Tibial nerve (tissue), 4 donors: ENCODE data around the gene DUSP7. TPM values are rescaled to one million over a fixed set of nuclear protein-coding genes. Genes with fewer than 3 reads are reported as not detected.

Experiments used
- DNase-seq, 2 donors: peaks; one replicate each; pipeline ENCODE4 v3.0.0-alpha.2; 2019; ENCODE audit warnings: low spot score in 2 of 2
- H3K27ac ChIP-seq, 4 donors: fragments of 200-600 bp; sonication (generic) in 3 of 4; one replicate each; pipeline ENCODE4 v1.5.1; 2017 to 2019; ENCODE audit warnings: mild to moderate bottlenecking in 1 of 4
- H3K27me3 ChIP-seq, 2 donors: fragments of 200-600 bp; sonication (generic) in 1 of 2; one replicate each; pipeline versions ENCODE4 v1.5.1 to v1.6.0; 2017 to 2019
- H3K36me3 ChIP-seq, 3 donors: fragments of 200-600 bp; sonication (generic); one replicate each; pipeline ENCODE4 v1.5.1; 2018 to 2019
- H3K4me1 ChIP-seq, 4 donors: fragments of 200-600 bp; sonication (generic) in 3 of 4; one replicate each; pipeline ENCODE4 v1.5.1; 2017 to 2019
- H3K4me3 ChIP-seq, 4 donors: fragments of 200-600 bp; sonication (generic) in 3 of 4; one replicate each; pipeline ENCODE4 v1.5.1; 2017 to 2019; ENCODE audit warnings: mild to moderate bottlenecking in 1 of 4, moderate library complexity in 1 of 4
- H3K9me3 ChIP-seq, 4 donors: fragments of 200-600 bp; sonication (generic) in 3 of 4; one replicate each; pipeline ENCODE4 v1.5.1; 2017 to 2019
- CTCF ChIP-seq, 5 experiments: fragments of 200-600 bp in 3 of 5; fragments of 450-650 bp in 2 of 5; sonication (generic) in 3 of 5; IDR thresholded peaks; one replicate each; pipeline ENCODE4 v1.5.1; 2016 to 2019; ENCODE audit warnings: antibody characterized with exemption in 5 of 5, mild to moderate bottlenecking in 3 of 5, moderate library complexity in 2 of 5
- EP300 ChIP-seq, 2 donors: sonication (generic); formaldehyde crosslinking; IDR thresholded peaks; one replicate each; pipeline ENCODE4 v1.6.1; 2017; ENCODE audit warnings: antibody characterized with exemption in 2 of 2, mild to moderate bottlenecking in 1 of 2
- POLR2A ChIP-seq, 2 donors: fragments of 450-650 bp; IDR thresholded peaks; one replicate each; pipeline ENCODE4 v1.6.1; 2017; ENCODE audit warnings: antibody characterized with exemption in 2 of 2, mild to moderate bottlenecking in 2 of 2, moderate library complexity in 2 of 2
- WGBS, 2 donors: methylation state at CpG; one replicate each; pipeline ENCODE4 v1.1.5; 2018; 5-methylcytosine and 5-hydroxymethylcytosine counted together
- total RNA-seq, 4 donors: library from RNA; depleted of rRNA; stranded (reverse); fragments of >200 nt; gene quantifications; one replicate each; pipeline ENCODE4 v1.1.0, GENCODE V29; 2016

Gene DUSP7
- total RNA-seq, 4 donors from 2014 or later: 8.1 to 15.0 (median 11.5) TPM

- DNase-seq: no peak
- peak overlapping the region; percentile 78 to 97 (median 88) for H3K27ac ChIP-seq
- H3K4me3 ChIP-seq: no peak overlapping the region
- 67 to 74% methylated on average over 4 of the region's 4 CpGs for WGBS, 2 donors
- no peaks in the 10 kb centered on the region for H3K9me3 ChIP-seq
- no peak for TF ChIP-seq CTCF (IDR thresholded peaks at IDR 0.05)
- TF ChIP-seq POLR2A (IDR thresholded peaks at IDR 0.05): no peak
- no peak for TF ChIP-seq EP300 (IDR thresholded peaks at IDR 0.05)
- H3K36me3 ChIP-seq: no peaks in the 10 kb centered on the region
- peaks cover 0 to 58% (median 38%) of the 10 kb centered on the region in 4 donors for H3K4me1 ChIP-seq
- no peaks in the 10 kb centered on the region for H3K27me3 ChIP-seq
These were observed 16.9 kb downstream of the DUSP7 start for GRCh38 chr3:52039426-52039825.

GRCh38 chr3:52038227-52038626, 18.1 kb downstream of the DUSP7 start:
- Histone ChIP-seq H3K27ac (peak overlapping the region; percentile 78 to 97 (median 88)), H3K27me3 (no peaks in the 10 kb centered on the region), H3K9me3 (no peaks in the 10 kb centered on the region), H3K36me3 (no peaks in the 10 kb centered on the region), H3K4me1 (peaks cover 0 to 52% (median 38%) of the 10 kb centered on the region in 4 donors), H3K4me3 (no peak overlapping the region)
- no peak for DNase-seq
- 71 to 89% methylated on average over 4 to 6 of the region's 6 CpGs for WGBS, 2 donors
- no peak for TF ChIP-seq POLR2A (IDR thresholded peaks at IDR 0.05)
- no peak for TF ChIP-seq EP300 (IDR thresholded peaks at IDR 0.05)
- TF ChIP-seq CTCF (IDR thresholded peaks at IDR 0.05): no peak

GRCh38 chr3:52037291-52037690, 19.1 kb downstream of the DUSP7 start:
- peak overlapping the region in 2 of 4 donors; percentile 88 to 97 for H3K27ac ChIP-seq
- TF ChIP-seq POLR2A (IDR thresholded peaks at IDR 0.05) (no peak), CTCF (IDR thresholded peaks at IDR 0.05) (no peak), EP300 (IDR thresholded peaks at IDR 0.05) (no peak)
- WGBS, 2 donors: 88 to 95% methylated on average over 4 of the region's 4 CpGs

GRCh38 chr3:52036829-52037228, 19.5 kb downstream of the DUSP7 start:
- DNase-seq: no peak
- Histone ChIP-seq H3K9me3 (no peaks in the 10 kb centered on the region), H3K27ac (peak overlapping the region in 1 of 4 donors; percentile 9), H3K4me1 (peaks cover 0 to 49% (median 37%) of the 10 kb centered on the region in 4 donors), H3K27me3 (no peaks in the 10 kb centered on the region), H3K4me3 (no peak overlapping the region), H3K36me3 (no peaks in the 10 kb centered on the region)
- WGBS, 2 donors: 61 to 70% methylated on average over 5 of the region's 5 CpGs
- no peak for TF ChIP-seq CTCF (IDR thresholded peaks at IDR 0.05)
- TF ChIP-seq POLR2A (IDR thresholded peaks at IDR 0.05): no peak
- TF ChIP-seq EP300 (IDR thresholded peaks at IDR 0.05): no peak

More at GRCh38 chr3:52037291-52037690, 19.1 kb downstream of the DUSP7 start:
- no peak overlapping the region for H3K4me3 ChIP-seq
- H3K9me3 ChIP-seq: no peaks in the 10 kb centered on the region
- no peaks in the 10 kb centered on the region for H3K36me3 ChIP-seq
- H3K27me3 ChIP-seq: no peaks in the 10 kb centered on the region
- no peak for DNase-seq
- peaks cover 0 to 51% (median 38%) of the 10 kb centered on the region in 4 donors for H3K4me1 ChIP-seq

GRCh38 chr3:52036222-52036694, 20.1 kb downstream of the DUSP7 start:
- TF ChIP-seq CTCF (IDR thresholded peaks at IDR 0.05) (no peak), EP300 (IDR thresholded peaks at IDR 0.05) (no peak), POLR2A (IDR thresholded peaks at IDR 0.05) (no peak)
- no peak overlapping the region for H3K4me3 ChIP-seq
- no peaks in the 10 kb centered on the region for H3K36me3 ChIP-seq
- no peaks in the 10 kb centered on the region for H3K9me3 ChIP-seq
- H3K27ac ChIP-seq: peak overlapping the region in 1 of 4 donors; percentile 9
- no peak for DNase-seq
- H3K27me3 ChIP-seq: no peaks in the 10 kb centered on the region
- WGBS, 2 donors: 90 to 91% methylated on average over 5 of the region's 5 CpGs
- peaks cover 0 to 43% (median 32%) of the 10 kb centered on the region in 4 donors for H3K4me1 ChIP-seq
